Gastroesophageal sphincter (tissue), 3 donors: ENCODE data around the gene CPNE8.

Experiments used
- EP300 ChIP-seq: sonication (generic); formaldehyde crosslinking; IDR thresholded peaks from one replicate; pipeline ENCODE4 v1.6.1; 2017; ENCODE audit warnings: antibody characterized with exemption, mild to moderate bottlenecking
- POLR2A ChIP-seq, 2 donors: fragments of 450-650 bp; IDR thresholded peaks; one replicate each; pipeline ENCODE4 v1.6.1; 2017; ENCODE audit warnings: antibody characterized with exemption in 2 of 2, mild to moderate bottlenecking in 2 of 2, moderate library complexity in 1 of 2
- POLR2AphosphoS5 ChIP-seq: sonication (generic); formaldehyde crosslinking; IDR thresholded peaks from one replicate; pipeline ENCODE4 v1.6.1; 2017; ENCODE audit warnings: antibody characterized with exemption
- TF ChIP-seq, protein P1 (sequence below), 4 experiments: fragments of 200-600 bp in 2 of 4; fragments of 450-650 bp in 2 of 4; sonication (generic) in 1 of 4; IDR thresholded peaks; one replicate each; pipeline ENCODE4 v1.5.1; 2017 to 2019; ENCODE audit warnings: antibody characterized with exemption in 4 of 4, mild to moderate bottlenecking in 2 of 4, moderate library complexity in 2 of 4

DNA sequence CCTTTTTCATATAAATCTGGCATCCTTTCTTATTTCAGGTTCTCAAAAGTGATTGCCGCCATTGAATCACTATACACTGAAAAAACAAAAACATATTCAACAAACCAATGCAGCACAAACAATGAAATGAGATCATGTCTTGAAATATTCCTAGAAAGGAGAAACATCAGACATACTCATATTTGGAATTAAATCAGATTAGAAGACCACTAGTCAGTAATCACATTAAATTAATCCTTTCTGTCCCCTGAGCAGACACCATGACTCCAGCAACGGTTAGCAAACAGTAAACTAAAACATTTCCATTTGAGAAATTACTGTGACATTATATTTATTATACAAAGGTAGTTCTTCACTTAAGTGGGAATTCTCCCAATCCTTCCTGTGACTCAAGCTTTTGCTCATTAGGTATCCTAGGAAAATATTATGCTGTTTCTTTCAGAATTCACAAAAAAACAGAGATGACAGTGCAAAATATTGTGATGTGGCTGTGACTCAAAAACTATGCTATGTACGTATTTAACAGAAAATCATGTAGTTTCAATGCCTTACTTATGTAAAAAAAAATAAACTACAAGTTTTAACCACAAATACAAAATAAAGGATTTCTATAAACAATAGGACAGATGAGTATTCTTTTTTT lies 29.7 kb downstream of the CPNE8 start:
- no peak for TF ChIP-seq POLR2A (IDR thresholded peaks at IDR 0.05)
- TF ChIP-seq, protein P1, sequence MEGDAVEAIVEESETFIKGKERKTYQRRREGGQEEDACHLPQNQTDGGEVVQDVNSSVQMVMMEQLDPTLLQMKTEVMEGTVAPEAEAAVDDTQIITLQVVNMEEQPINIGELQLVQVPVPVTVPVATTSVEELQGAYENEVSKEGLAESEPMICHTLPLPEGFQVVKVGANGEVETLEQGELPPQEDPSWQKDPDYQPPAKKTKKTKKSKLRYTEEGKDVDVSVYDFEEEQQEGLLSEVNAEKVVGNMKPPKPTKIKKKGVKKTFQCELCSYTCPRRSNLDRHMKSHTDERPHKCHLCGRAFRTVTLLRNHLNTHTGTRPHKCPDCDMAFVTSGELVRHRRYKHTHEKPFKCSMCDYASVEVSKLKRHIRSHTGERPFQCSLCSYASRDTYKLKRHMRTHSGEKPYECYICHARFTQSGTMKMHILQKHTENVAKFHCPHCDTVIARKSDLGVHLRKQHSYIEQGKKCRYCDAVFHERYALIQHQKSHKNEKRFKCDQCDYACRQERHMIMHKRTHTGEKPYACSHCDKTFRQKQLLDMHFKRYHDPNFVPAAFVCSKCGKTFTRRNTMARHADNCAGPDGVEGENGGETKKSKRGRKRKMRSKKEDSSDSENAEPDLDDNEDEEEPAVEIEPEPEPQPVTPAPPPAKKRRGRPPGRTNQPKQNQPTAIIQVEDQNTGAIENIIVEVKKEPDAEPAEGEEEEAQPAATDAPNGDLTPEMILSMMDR (IDR thresholded peaks at IDR 0.05): no peak
- TF ChIP-seq POLR2AphosphoS5: no peak
- TF ChIP-seq EP300: no peak
